Endodermal cell (in vitro differentiated cells): ENCODE data around the gene CEP128. TPM values are rescaled to one million over a fixed set of nuclear protein-coding genes. Genes with fewer than 3 reads are reported as not detected.
A peak's percentile ranks its signal among the peaks of the same experiment; 100 is the strongest.

Experiments used
- DNase-seq: peaks from one replicate; pipeline ENCODE4 v3.0.0-alpha.2; 2017
- H3K27ac ChIP-seq: 2 replicates; pipeline ENCODE4 v1.5.1; 2013; ENCODE audit warnings: mild to moderate bottlenecking, low read depth, low read length, moderate library complexity
- H3K27me3 ChIP-seq: 2 replicates; pipeline ENCODE4 v1.6.1; 2013; ENCODE audit warnings: mild to moderate bottlenecking, low read length, moderate library complexity; ENCODE audit not compliant: insufficient read depth, control insufficient read depth, poor library complexity, severe bottlenecking
- H3K36me3 ChIP-seq: 2 replicates; pipeline ENCODE4 v1.7.0; 2013; ENCODE audit warnings: mild to moderate bottlenecking, low read length, moderate library complexity; ENCODE audit not compliant: control insufficient read depth, insufficient read depth
- H3K4me1 ChIP-seq: one replicate; pipeline ENCODE4 v1.7.0; 2013; ENCODE audit warnings: low read length; ENCODE audit not compliant: control insufficient read depth, insufficient read depth
- H3K4me3 ChIP-seq: 2 replicates; pipeline ENCODE4 v1.5.1; 2013; ENCODE audit warnings: mild to moderate bottlenecking, low read length, moderate library complexity
- H3K9ac ChIP-seq: 2 replicates; pipeline ENCODE4 v1.6.1; 2013; ENCODE audit warnings: mild to moderate bottlenecking, low read length, moderate library complexity; ENCODE audit not compliant: poor library complexity, severe bottlenecking; ENCODE audit errors: extremely low read depth
- H3K9me3 ChIP-seq: 2 replicates; pipeline ENCODE4 v1.6.1; 2013; ENCODE audit warnings: mild to moderate bottlenecking, low read length, moderate library complexity; ENCODE audit not compliant: control insufficient read depth
- H3K27ac Mint-ChIP-seq: 2 replicates; pipeline ENCODE4 v1.8.0; 2020; ENCODE audit warnings: mixed read lengths
- H3K27me3 Mint-ChIP-seq: 2 replicates; pipeline ENCODE4 v1.8.0; 2021; ENCODE audit warnings: mild to moderate bottlenecking, mixed read lengths; ENCODE audit not compliant: insufficient read depth
- H3K36me3 Mint-ChIP-seq: 2 replicates; pipeline ENCODE4 v1.8.0; 2020; ENCODE audit warnings: low read depth, mixed read lengths
- H3K4me1 Mint-ChIP-seq: 2 replicates; pipeline ENCODE4 v1.8.0; 2020; ENCODE audit warnings: mixed read lengths
- H3K4me3 Mint-ChIP-seq: 2 replicates; pipeline ENCODE4 v1.8.0; 2020; ENCODE audit warnings: mild to moderate bottlenecking, moderate library complexity, mixed read lengths
- H3K9me3 Mint-ChIP-seq: 2 replicates; pipeline ENCODE4 v1.8.0; 2020; ENCODE audit warnings: mild to moderate bottlenecking, mixed read lengths
- CTCF ChIP-seq: fragments of 200-600 bp; sonication (generic); conservative IDR thresholded peaks from 2 replicates; pipeline ENCODE4 v1.5.0; 2021; ENCODE audit warnings: antibody characterized with exemption, mild to moderate bottlenecking
- WGBS, 2 experiments: methylation state at CpG; one replicate each; pipeline versions ENCODE4 v1.1.5 to v1.1.7; 2013; ENCODE audit warnings: missing lambda C conversion rate in 2 of 2, mixed read lengths in 1 of 2; ENCODE audit not compliant: insufficient coverage in 1 of 2, insufficient read length in 1 of 2; 5-methylcytosine and 5-hydroxymethylcytosine counted together
- total RNA-seq, 2 donors: library from RNA; stranded (reverse); fragmentation: NEBNext Ultra II Directional in 1 of 2; extraction: Animal tissue kit (Norgen Biotek cat#: 25700) in 1 of 2; gene quantifications; 2 replicates in 1 of 2; 3 replicates in 1 of 2; pipeline ENCODE4 v1.2.1, GENCODE V29; 2021

The CEP128 gene
- total RNA-seq, 2 donors from 2014 or later: 21.6 to 29.0 TPM

GRCh38 chr14:80926397-80927082, 15.0 kb downstream of the CEP128 start:
- H3K4me1 ChIP-seq: no peaks in the 10 kb centered on the region
- H3K9ac ChIP-seq: no peak overlapping the region
- no peaks in the 10 kb centered on the region for H3K36me3 ChIP-seq
- Mint-ChIP-seq H3K27me3 (no peaks in the 10 kb centered on the region), H3K36me3 (peaks cover 2% of the 10 kb centered on the region), H3K4me1 (peaks cover 5% of the 10 kb centered on the region), H3K27ac (peak overlapping the region; percentile 78), H3K9me3 (no peaks in the 10 kb centered on the region), H3K4me3 (no peak overlapping the region)
- H3K27me3 ChIP-seq: no peaks in the 10 kb centered on the region
- no peak overlapping the region for H3K27ac ChIP-seq
- H3K4me3 ChIP-seq: no peak overlapping the region
- no peaks in the 10 kb centered on the region for H3K9me3 ChIP-seq
- no peak for TF ChIP-seq CTCF
- WGBS, 2 experiments: 89 to 90% methylated on average over 1 to 4 of the region's 4 CpGs
- DNase-seq: no peak

- TF ChIP-seq CTCF: no peak
- H3K27ac Mint-ChIP-seq: no peak overlapping the region
Measured at GRCh38 chr14:80924365-80925103, 17.0 kb downstream of the CEP128 start.

GRCh38 chr14:80923368-80923767, 18.2 kb downstream of the CEP128 start:
- Histone ChIP-seq H3K36me3 (no peaks in the 10 kb centered on the region), H3K9me3 (no peaks in the 10 kb centered on the region), H3K27ac (no peak overlapping the region), H3K4me1 (no peaks in the 10 kb centered on the region), H3K27me3 (no peaks in the 10 kb centered on the region), H3K4me3 (no peak overlapping the region), H3K9ac (no peak overlapping the region)
- no peak for TF ChIP-seq CTCF
- no peaks in the 10 kb centered on the region for H3K27me3 Mint-ChIP-seq
- no peak overlapping the region for H3K4me3 Mint-ChIP-seq
- H3K27ac Mint-ChIP-seq: no peak overlapping the region
- H3K36me3 Mint-ChIP-seq: peaks cover 2% of the 10 kb centered on the region
- no peaks in the 10 kb centered on the region for H3K9me3 Mint-ChIP-seq
- H3K4me1 Mint-ChIP-seq: peaks cover 5% of the 10 kb centered on the region
- DNase-seq: no peak

More at GRCh38 chr14:80924365-80925103, 17.0 kb downstream of the CEP128 start:
- no peak for DNase-seq
- peaks cover 2% of the 10 kb centered on the region for H3K36me3 Mint-ChIP-seq
- Histone ChIP-seq H3K27ac (no peak overlapping the region), H3K27me3 (no peaks in the 10 kb centered on the region), H3K4me1 (no peaks in the 10 kb centered on the region), H3K9ac (no peak overlapping the region), H3K9me3 (no peaks in the 10 kb centered on the region), H3K36me3 (no peaks in the 10 kb centered on the region), H3K4me3 (no peak overlapping the region)
- 90 to 97% methylated on average over 1 of the region's 2 CpGs for WGBS, 2 experiments
- no peaks in the 10 kb centered on the region for H3K9me3 Mint-ChIP-seq
- H3K27me3 Mint-ChIP-seq: no peaks in the 10 kb centered on the region
- H3K4me3 Mint-ChIP-seq: no peak overlapping the region
- H3K4me1 Mint-ChIP-seq: peaks cover 5% of the 10 kb centered on the region
